Stimulated activated naive CD8-positive, alpha-beta T cell treated with anti-CD3 and anti-CD28 coated beads, Interleukin-15, Interleukin-2, amounts not matched to agents 100 U/mL and 50 U/mL, for 24 hours (primary cell): ENCODE results near the gene AGPAT1.
"Not testable (repeated sequence)": the region's sequence is repeated elsewhere in the genome, so short reads cannot be mapped to it uniquely, and the experiment has no call there.

ENCODE experiments used
- ATAC-seq: fragments of 150-1000 bp; cut with Tn5 transposase; one replicate; pipeline ENCODE4 v1.10.0; 2021
- DNase-seq: peaks from one replicate; pipeline ENCODE4 v3.0.0; 2021

Gene AGPAT1

GRCh38 chr6:32186151-32186840 is 10.4 kb upstream of the AGPAT1 start:
- not testable (repeated sequence) for ATAC-seq, DNase-seq

- peak; percentile 39 for ATAC-seq
Observed at GRCh38 chr6:32185681-32186131, 9.8 kb upstream of the AGPAT1 start.

DNA sequence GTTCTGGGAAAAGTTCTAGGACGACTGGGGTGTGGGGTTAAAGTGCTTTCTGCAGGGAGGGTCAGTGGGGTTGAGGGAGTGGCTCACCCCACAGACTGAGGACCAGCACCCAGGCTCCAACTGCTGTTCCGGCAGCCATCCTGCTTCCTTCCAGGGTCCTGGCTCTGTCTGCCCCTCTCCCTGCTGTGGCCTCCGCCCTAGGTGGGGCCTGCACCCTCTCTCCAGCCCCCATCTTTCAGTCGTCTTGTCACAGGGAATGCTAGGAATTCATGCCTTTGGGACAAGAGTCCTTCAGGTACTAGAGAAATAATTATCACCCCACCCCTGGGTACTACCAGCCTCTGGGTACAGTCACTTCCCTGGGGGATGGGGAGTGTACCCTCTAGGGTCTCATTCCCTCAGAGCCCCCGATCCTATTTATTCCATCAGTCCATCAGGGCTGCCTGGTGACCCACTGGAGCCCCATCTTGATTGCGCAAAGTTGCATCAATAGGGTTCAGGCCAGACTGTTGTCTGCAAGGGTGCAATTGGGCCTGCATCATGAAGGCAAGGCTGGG is 8.3 kb upstream of the AGPAT1 start, which contains the start of gene AGER:
Gene AGER, minus strand, starts transcription at position 170 of the 557 bp plus-strand sequence. Its CDS starts 31 bp downstream, at position 139.
- ATAC-seq (no peak), DNase-seq (no peak)

More at GRCh38 chr6:32185681-32186131, 9.8 kb upstream of the AGPAT1 start:
- DNase-seq = peak; percentile 64

- DNase-seq (no peak), ATAC-seq (no peak)
Observed at GRCh38 chr6:32183483-32184083, 7.7 kb upstream of the AGPAT1 start.

DNA sequence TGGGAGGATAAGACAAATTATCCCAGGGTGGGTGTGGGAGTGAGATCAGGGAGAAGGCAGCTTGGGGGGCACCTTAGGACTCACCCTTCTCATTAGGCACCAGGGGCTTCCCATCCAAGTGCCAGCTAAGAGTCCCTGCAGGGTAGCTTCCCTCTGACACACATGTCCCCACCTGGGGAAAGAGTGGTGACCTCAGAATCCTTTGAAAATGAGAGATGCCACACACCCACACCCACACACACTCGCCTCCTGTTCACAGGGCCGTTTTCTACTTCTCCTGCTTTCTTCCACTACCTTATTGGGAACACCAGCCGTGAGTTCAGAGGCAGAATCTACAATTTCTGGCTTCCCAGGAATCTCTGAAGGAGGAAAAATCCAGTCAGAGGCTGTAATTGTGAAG is 7.1 kb upstream of the AGPAT1 start:
- ATAC-seq (no peak), DNase-seq (no peak)

DNA sequence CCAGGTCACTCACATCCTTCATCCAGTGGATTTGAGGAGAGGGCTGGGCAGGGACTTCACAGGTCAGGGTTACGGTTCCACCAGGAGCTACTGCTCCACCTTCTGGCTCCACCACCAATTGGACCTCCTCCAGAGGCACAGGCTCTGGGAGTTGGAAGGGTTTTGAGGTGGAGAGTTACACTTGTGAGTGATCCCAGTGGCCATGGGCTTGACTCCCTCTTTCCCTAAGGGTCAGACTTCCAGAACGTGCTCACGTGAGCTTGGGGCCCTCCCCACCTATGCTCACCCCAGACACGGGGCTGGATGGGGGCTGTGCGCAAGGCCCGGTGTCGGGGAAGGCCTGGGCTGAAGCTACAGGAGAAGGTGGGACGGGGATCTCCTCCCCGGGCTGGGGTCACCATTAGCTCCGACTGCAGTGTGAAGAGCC is 6.7 kb upstream of the AGPAT1 start:
- no peak for DNase-seq
- no peak for ATAC-seq

GRCh38 chr6:32181915-32182529 is 6.1 kb upstream of the AGPAT1 start:
- no peak for ATAC-seq
- DNase-seq = no peak

DNA sequence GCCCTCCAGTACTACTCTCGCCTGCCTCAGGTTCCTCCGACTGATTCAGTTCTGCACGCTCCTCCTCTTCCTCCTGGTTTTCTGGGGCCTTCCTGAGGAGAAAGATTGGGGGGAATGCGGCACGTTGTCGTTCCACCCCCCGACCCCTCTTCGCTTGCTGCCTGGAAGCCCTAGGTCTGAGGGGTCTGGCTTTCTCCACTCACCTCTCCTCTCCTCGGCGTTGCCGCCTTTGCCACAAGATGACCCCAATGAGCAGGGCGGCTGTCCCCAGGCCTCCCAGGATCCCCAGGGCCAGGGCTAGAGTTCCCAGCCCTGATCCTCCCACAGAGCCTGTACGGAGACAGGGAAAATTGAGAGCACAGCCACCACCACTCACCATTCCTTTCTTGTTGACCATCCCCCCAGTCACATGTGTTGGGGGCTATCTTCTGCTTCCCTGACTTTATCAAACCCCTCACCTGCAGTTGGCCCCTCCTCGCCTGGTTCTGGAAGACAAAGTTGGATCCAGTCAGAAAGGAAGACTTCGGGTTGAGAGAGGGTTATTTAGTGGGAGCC is 5.3 kb upstream of the AGPAT1 start:
- no peak for ATAC-seq

GRCh38 chr6:32179766-32180405 is 4.0 kb upstream of the AGPAT1 start:
- ATAC-seq (no peak), DNase-seq (no peak)

More for the DNA sequence above, 5.3 kb upstream of the AGPAT1 start:
- no peak for DNase-seq

- no peak for ATAC-seq
- no peak for DNase-seq
Observed at GRCh38 chr6:32178547-32179440, 2.9 kb upstream of the AGPAT1 start.

DNA sequence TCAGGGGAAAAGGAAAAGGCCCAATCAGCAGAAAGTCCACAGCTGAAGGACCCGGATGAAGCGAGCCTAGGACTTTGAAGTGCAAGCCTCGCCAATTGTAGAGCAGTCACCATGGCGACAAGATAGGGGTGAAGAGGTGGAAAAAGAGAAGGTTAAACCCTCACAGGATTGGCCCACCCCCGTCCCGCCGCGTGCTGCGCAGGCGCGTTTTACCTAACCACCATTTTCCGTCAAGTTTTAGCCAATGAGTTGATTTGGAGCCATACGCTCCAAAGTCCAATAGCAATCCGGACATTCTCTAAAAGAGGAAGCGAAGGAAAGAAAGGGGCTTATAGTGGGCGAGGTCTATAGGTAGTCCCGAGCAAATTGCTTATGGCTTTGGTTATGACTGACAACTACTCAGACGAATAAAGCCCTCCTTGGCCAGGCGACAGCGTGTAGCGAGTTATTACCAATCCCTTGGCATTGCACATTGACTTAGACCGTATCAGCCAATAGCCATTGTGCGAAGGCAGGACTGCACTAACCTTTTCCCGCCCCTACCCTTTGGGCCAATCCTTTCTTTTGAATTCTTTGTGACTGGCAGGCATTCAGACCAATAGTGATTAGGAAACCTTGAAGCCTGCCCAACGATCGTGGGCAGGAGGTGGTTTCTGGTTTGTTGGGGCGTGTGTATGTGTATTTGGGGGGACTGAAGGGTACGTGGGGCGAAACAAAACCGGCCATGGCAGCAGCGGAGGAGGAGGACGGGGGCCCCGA is 2.1 kb upstream of the AGPAT1 start, which contains the start of gene RNF5:
Gene RNF5, plus strand, starts transcription at position 618 of the 759 bp plus-strand sequence. Its CDS starts 107 bp downstream, at position 725.
- ATAC-seq = peak; percentile 90
- DNase-seq = peak; percentile 91

GRCh38 chr6:32177183-32177787 is 1.4 kb upstream of the AGPAT1 start:
- peak; percentile 47 for DNase-seq
- ATAC-seq = no peak

DNA sequence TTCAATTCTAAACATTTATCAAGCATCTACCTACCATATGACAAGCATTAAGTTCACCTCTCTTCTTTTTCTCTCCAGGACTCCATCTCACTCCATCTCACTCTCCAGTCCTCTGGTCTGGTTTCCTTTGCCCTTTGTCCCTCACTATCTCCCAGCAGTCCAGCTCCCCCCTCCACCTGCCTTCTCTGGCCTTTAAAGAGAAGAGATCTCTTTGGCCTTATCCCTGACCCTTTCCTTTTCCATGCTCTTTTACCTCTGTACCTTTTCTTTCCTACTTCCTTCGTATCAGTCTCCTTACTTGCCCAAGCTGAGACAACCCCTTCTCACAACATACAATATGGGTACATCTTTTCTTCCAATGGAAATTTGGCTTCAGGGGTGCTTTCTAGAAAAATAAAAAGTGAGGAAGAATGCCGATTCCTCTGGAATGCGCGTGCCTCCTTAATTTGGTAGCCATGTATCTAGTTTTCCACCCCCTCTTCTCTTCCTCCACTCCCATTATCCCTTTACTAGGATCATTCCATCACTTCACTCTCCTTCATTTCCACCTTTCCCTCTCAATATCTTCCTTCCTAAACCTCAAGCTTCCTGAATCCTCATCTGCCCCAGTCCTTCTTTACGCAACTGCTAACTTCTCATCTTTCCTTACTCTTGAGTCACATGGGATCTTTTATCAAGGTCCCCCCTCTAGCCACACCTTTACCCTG is 745 bp upstream of the AGPAT1 start:
- ATAC-seq = no peak
- DNase-seq = no peak

DNA sequence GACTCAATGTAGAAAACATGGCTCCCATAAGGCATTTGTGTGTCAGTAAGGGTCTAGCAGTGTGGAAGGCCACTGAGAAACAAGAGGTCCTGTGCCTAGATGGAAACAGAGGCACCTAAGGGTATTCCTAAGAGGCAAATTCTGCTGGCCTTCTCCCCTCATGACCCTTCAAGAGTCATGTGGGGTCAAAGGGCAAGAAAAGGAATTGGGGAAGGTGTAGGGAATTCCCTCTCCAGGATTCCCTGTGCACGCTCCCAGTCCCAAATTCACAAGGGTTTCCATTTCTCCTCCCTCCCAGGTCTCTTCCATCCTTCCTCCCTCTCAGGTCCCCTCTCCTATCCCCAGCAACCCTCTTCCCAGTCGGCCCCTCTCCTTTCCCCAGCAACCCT is 568 bp downstream of the AGPAT1 start:
- ATAC-seq = no peak
- no peak for DNase-seq

- DNase-seq (no peak), ATAC-seq (no peak)
Observed at GRCh38 chr6:32174416-32174815, 1.5 kb downstream of the AGPAT1 start.

DNA sequence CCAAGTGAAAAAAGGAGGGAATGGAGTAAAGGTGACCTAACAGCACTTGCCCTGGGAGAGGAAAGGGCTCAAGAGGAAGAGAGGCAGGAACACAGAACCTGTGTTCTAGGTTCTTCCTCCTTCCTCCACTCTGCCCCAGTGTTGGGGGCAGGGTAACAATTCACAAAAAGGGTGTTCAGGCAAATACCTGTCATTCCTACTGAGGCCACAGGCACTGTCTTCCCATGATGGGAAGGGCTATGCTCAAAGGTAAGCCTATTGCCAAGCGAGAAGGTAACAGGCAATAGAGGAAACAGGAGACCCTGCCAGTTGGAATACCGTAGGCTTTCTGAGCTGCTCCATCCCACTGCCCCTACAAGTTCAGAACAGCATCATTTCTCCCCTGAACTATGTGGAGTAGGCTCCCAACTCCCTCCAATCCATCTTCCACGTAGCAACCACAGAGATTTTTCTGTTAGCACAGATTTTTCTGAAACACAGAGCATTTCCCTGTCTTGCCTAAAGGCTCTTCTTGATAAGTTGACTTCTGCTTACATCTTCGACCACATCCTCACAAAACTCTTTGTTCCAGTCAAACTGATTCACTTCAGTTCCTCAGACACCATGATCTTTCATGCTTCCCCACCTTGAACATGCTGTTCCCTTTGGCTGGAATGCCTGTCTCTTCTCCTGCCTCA is 2.7 kb downstream of the AGPAT1 start:
- DNase-seq (no peak), ATAC-seq (no peak)

- ATAC-seq (no peak), DNase-seq (no peak)
Observed at GRCh38 chr6:32171234-32171633, 4.7 kb downstream of the AGPAT1 start.

DNA sequence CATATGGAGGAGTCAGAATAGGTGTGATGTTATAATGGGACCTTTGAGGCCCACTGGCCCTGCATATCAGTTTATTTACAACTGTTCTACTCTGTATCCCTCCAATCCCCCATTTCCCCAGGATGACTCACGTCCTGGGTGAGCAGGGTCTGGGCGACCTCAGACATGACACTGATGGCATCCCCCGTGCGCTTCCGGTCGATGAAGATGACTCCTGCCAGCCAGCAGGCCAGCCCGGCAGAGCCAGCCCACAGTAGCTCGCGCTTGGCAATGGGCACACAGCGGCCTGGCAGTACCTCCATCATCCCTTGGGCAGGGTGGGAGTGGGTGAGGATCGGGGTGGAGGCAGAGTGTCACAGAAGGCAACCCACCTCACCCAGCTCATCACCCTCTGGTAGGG is 5.6 kb downstream of the AGPAT1 start:
- ATAC-seq = no peak
- DNase-seq = no peak
